GM12891 (cell line): ENCODE results near the gene KRTCAP2.

Source experiments
- PAX5 ChIP-seq: IDR thresholded peaks from 2 replicates; pipeline ENCODE4 v1.6.1; 2011; ENCODE audit warnings: low read length, moderate library complexity, mild to moderate bottlenecking; ENCODE audit not compliant: insufficient read depth, severe bottlenecking
- POLR2A ChIP-seq: IDR thresholded peaks from 2 replicates; pipeline ENCODE4 v1.6.1; 2011; ENCODE audit warnings: low read depth, low read length, control low read depth
- TAF1 ChIP-seq: IDR thresholded peaks from 2 replicates; pipeline ENCODE4 v1.6.1; 2011; ENCODE audit warnings: low read depth, low read length, control low read depth

GRCh38 chr1:155169541-155169940, 3.6 kb downstream of the KRTCAP2 start:
- TF ChIP-seq PAX5 (no peak), POLR2A (no peak), TAF1 (no peak)
